ENCODE data around the gene PCDHA5. TPM values are rescaled to one million over a fixed set of nuclear protein-coding genes. Genes with fewer than 3 reads are reported as not detected.

The PCDHA5 gene
- polyA plus RNA-seq (1.4 and 2.2 TPM in 2 replicates), polyA minus RNA-seq (29.2 and 35.3 TPM in 2 replicates)

DNA sequence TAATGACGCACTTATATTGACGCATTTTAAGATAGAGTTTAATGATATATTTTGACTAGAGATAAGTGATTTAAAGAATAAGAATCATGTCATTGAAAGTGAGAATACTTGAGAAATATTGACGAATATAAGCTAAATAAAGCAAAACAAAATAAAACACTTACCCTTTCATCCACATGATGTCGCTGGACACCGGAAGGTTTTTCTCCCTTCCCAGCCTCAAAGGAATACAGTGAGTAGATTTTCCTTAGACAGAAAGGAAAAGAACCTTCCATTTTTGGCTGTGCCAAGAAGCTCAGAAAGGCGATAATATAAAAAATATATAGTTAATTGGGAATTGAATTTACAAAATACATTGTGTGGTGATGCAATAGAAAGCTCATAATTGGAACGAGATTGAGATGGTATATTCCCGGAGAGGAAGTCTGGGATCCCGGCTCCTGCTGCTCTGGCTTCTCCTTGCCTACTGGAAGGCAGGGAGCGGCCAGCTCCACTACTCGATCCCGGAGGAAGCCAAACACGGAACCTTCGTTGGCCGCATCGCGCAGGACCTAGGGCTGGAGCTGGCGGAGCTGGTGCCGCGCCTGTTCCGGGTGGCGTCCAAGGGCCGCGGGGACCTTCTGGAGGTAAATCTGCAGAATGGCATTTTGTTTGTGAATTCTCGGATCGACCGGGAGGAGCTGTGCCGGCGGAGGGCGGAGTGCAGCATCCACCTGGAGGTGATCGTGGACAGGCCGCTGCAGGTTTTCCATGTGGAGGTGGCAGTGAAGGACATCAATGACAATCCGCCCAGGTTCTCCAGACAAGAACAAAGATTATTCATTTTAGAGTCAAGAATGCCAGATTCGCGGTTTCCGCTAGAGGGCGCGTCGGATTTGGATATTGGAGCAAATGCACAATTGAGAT is at the start of gene PCDHA5:
PCDHA5 (plus strand) TSS at position 239 of the 906 bp plus-strand sequence.
- peaks cover 24% of the 10 kb centered on the region for H3K9me3 ChIP-seq (ENCODE audit: low read length)

GRCh38 chr5:140780512-140780911 is 40.9 kb upstream of the PCDHA5 start:
- Histone ChIP-seq H3K27ac (ENCODE audit: low read length) (no peak overlapping the region), H3K4me2 (ENCODE audit: low read length) (no peak overlapping the region), H3F3A (ENCODE audit: insufficient read depth, low read length, poor library complexity, severe bottlenecking) (no peaks in the 10 kb centered on the region), H4K20me1 (ENCODE audit: insufficient read depth) (no peaks in the 10 kb centered on the region), H3K9ac (ENCODE audit: low read length) (no peak overlapping the region), H3K9me2 (ENCODE audit: insufficient read depth, low read length) (no peaks in the 10 kb centered on the region), H3K9me3 (ENCODE audit: low read length) (peaks cover 15% of the 10 kb centered on the region), H3K4me3 (ENCODE audit: low read length) (no peak overlapping the region), H2AFZ (ENCODE audit: low read depth, low read length) (no peak overlapping the region), H3K79me2 (replicated peaks; ENCODE audit: insufficient read depth, low read length) (no peaks in the 10 kb centered on the region), H3K27me3 (ENCODE audit: insufficient read depth, low read depth, low read length) (no peaks in the 10 kb centered on the region), H3K36me3 (ENCODE audit: insufficient read depth, low read length) (no peaks in the 10 kb centered on the region)
- TF ChIP-seq RAD21 (conservative IDR thresholded peaks at IDR 0.05) (no peak), EP300 (conservative IDR thresholded peaks at IDR 0.05; ENCODE audit: poor library complexity, severe bottlenecking) (no peak), MXI1 (conservative IDR thresholded peaks at IDR 0.05; ENCODE audit: poor library complexity, severe bottlenecking) (no peak), POLR2AphosphoS5 (IDR thresholded peaks at IDR 0.05) (no peak), SMC3 (conservative IDR thresholded peaks at IDR 0.05; ENCODE audit: poor library complexity) (no peak), CTCF (IDR thresholded peaks at IDR 0.05; ENCODE audit: poor library complexity, severe bottlenecking) (no peak), TAF1 (IDR thresholded peaks at IDR 0.05; ENCODE audit: low read depth) (no peak), EZH2 (IDR thresholded peaks at IDR 0.05; ENCODE audit: borderline replicate concordance, insufficient read depth, low read length, poor library complexity, severe bottlenecking) (no peak)
- TF ChIP-seq, protein P1, sequence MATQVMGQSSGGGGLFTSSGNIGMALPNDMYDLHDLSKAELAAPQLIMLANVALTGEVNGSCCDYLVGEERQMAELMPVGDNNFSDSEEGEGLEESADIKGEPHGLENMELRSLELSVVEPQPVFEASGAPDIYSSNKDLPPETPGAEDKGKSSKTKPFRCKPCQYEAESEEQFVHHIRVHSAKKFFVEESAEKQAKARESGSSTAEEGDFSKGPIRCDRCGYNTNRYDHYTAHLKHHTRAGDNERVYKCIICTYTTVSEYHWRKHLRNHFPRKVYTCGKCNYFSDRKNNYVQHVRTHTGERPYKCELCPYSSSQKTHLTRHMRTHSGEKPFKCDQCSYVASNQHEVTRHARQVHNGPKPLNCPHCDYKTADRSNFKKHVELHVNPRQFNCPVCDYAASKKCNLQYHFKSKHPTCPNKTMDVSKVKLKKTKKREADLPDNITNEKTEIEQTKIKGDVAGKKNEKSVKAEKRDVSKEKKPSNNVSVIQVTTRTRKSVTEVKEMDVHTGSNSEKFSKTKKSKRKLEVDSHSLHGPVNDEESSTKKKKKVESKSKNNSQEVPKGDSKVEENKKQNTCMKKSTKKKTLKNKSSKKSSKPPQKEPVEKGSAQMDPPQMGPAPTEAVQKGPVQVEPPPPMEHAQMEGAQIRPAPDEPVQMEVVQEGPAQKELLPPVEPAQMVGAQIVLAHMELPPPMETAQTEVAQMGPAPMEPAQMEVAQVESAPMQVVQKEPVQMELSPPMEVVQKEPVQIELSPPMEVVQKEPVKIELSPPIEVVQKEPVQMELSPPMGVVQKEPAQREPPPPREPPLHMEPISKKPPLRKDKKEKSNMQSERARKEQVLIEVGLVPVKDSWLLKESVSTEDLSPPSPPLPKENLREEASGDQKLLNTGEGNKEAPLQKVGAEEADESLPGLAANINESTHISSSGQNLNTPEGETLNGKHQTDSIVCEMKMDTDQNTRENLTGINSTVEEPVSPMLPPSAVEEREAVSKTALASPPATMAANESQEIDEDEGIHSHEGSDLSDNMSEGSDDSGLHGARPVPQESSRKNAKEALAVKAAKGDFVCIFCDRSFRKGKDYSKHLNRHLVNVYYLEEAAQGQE (IDR thresholded peaks at IDR 0.05; ENCODE audit: borderline replicate concordance) = no peak

More for the DNA sequence above, at the start of gene PCDHA5:
- Histone ChIP-seq H3K27me3 (ENCODE audit: insufficient read depth, low read depth, low read length) (no peaks in the 10 kb centered on the region), H3F3A (ENCODE audit: insufficient read depth, low read length, poor library complexity, severe bottlenecking) (no peaks in the 10 kb centered on the region), H4K20me1 (ENCODE audit: insufficient read depth) (no peaks in the 10 kb centered on the region), H3K4me3 (ENCODE audit: low read length) (no peak within 1 kb of the TSS), H3K79me2 (replicated peaks; ENCODE audit: insufficient read depth, low read length) (peaks cover 57% of the 10 kb centered on the region), H3K27ac (ENCODE audit: low read length) (no peak within 1 kb of the TSS), H3K9me2 (ENCODE audit: insufficient read depth, low read length) (no peaks in the 10 kb centered on the region), H2AFZ (ENCODE audit: low read depth, low read length) (no peak within 1 kb of the TSS), H3K4me2 (ENCODE audit: low read length) (no peak within 1 kb of the TSS), H3K9ac (ENCODE audit: low read length) (no peak within 1 kb of the TSS), H3K36me3 (ENCODE audit: insufficient read depth, low read length) (peaks cover 25% of the 10 kb centered on the region)
- TF ChIP-seq POLR2AphosphoS5 (IDR thresholded peaks at IDR 0.05) (no peak), EP300 (conservative IDR thresholded peaks at IDR 0.05; ENCODE audit: poor library complexity, severe bottlenecking) (no peak)
